SH-SY5Y (cell line): Measurements from ENCODE around the gene PIEZO2.

ENCODE experiments used
- GATA2 ChIP-seq: IDR thresholded peaks from 2 replicates; pipeline ENCODE4 v1.6.1; 2011; ENCODE audit warnings: mild to moderate bottlenecking, low read depth, low read length
- GATA3 ChIP-seq: IDR thresholded peaks from 2 replicates; pipeline ENCODE4 v1.6.1; 2011; ENCODE audit warnings: low read depth, mild to moderate bottlenecking, low read length, moderate library complexity

- TF ChIP-seq GATA2 (no peak), GATA3 (no peak)
These were observed 147.1 kb downstream of the PIEZO2 start for GRCh38 chr18:11002277-11002676.
